GM04504 (cell line): ENCODE data around the gene C11orf52.

Experiments used
- DNase-seq: peaks from one replicate; pipeline ENCODE4 v3.0.0-alpha.2; 2012; ENCODE audit warnings: low read depth

Gene C11orf52

GRCh38 chr11:111976119-111976766 is 57.5 kb downstream of the C11orf52 start:
- no peak for DNase-seq
